HepG2 (cell line): ENCODE data around the gene CYLD. TPM values are rescaled to one million over a fixed set of nuclear protein-coding genes. Genes with fewer than 3 reads are reported as not detected.

Experiments used
- ATAC-seq: fragments of 200-7000 bp; cut with Tn5 transposase; 3 replicates; pipeline ENCODE4 v1.9.1; 2020; ENCODE audit warnings: mild to moderate bottlenecking, moderate library complexity
- BruUV-seq: library from RNA; stranded (reverse); fragments of 400-500 nt; replicated peaks from 2 replicates; lab custom pipeline; 2021; lab: Mats Ljungman, UMichigan
- CTCF ChIA-PET: fragments of 300-600 bp; formaldehyde crosslinking; extraction: SDS; loops from one replicate; lab custom pipeline; 2021; ENCODE audit warnings: low total read pairs, inconsistent platforms, low intra/inter-chr PET ratio; lab: Yijun Ruan, JAX
- POLR2A ChIA-PET: fragments of 350-600 bp; sonication (Branson Sonifier 250); formaldehyde crosslinking; loops from one replicate; lab custom pipeline; 2020; ENCODE audit warnings: antibody characterized with exemption, inconsistent platforms; lab: Yijun Ruan, JAX
- DNase-seq: peaks from one replicate; pipeline ENCODE4 v3.0.0-alpha.2; 2015; ENCODE audit warnings: low spot score
- FAIRE-seq: peaks from 3 replicates; lab custom pipeline; 2011; peaks lifted over from hg19 to GRCh38; lab: Jason Lieb, UNC
- H2AFZ ChIP-seq: one replicate; pipeline ENCODE4 v1.6.1; 2011; ENCODE audit warnings: low read length, inconsistent platforms
- H3K27ac ChIP-seq: fragments of 300-600 bp; 3 replicates; pipeline ENCODE4 v1.8.0; 2011; ENCODE audit warnings: mixed run types, mild to moderate bottlenecking, mixed read lengths, low read length, inconsistent platforms; ENCODE audit not compliant: insufficient read depth; ENCODE audit errors: extremely low read length
- H3K27me3 ChIP-seq, 2 experiments: fragments of 200-600 bp in 1 of 2; 2 replicates in 1 of 2; 3 replicates in 1 of 2; pipeline versions ENCODE4 v1.6.0 to v1.8.0; 2011; ENCODE audit warnings: low read length in 2 of 2, mild to moderate bottlenecking in 2 of 2, moderate library complexity in 2 of 2, inconsistent platforms in 1 of 2; ENCODE audit not compliant: insufficient read depth in 2 of 2, control insufficient read depth in 1 of 2
- H3K36me3 ChIP-seq, 2 experiments: fragments of 200-600 bp in 1 of 2; replicated peaks in 1 of 2; 2 replicates in 1 of 2; 3 replicates in 1 of 2; pipeline versions ENCODE4 v1.5.1 to v1.8.0; 2011; ENCODE audit warnings: low read length in 2 of 2, inconsistent platforms in 1 of 2; ENCODE audit not compliant: insufficient read depth in 2 of 2, control insufficient read depth in 1 of 2
- H3K4me1 ChIP-seq: 2 replicates; pipeline ENCODE4 v1.5.1; 2012; ENCODE audit warnings: low read length, inconsistent platforms; ENCODE audit not compliant: insufficient read depth
- H3K4me2 ChIP-seq: 2 replicates; pipeline ENCODE4 v1.6.0; 2011; ENCODE audit warnings: low read depth, low read length, inconsistent platforms
- H3K4me3 ChIP-seq, 3 experiments: fragments of 200-600 bp in 1 of 3; sonication (generic), shearing (Covaris generic) in 1 of 3; replicated peaks in 1 of 3; 2 replicates each; pipeline ENCODE4 v1.5.1; 2011 to 2016; ENCODE audit warnings: low read length in 3 of 3, inconsistent platforms in 2 of 3, low read depth in 2 of 3, mild to moderate bottlenecking in 2 of 3, control low read depth in 1 of 3, mixed read lengths in 1 of 3; ENCODE audit not compliant: insufficient read depth in 1 of 3
- H3K79me2 ChIP-seq: one replicate; pipeline ENCODE4 v1.6.1; 2011; ENCODE audit warnings: low read length, inconsistent platforms; ENCODE audit not compliant: insufficient read depth
- H3K9ac ChIP-seq: 2 replicates; pipeline ENCODE4 v1.6.0; 2011; ENCODE audit warnings: mild to moderate bottlenecking, low read depth, low read length, inconsistent platforms; ENCODE audit not compliant: insufficient read depth
- H3K9me3 ChIP-seq: 2 replicates; pipeline ENCODE4 v1.5.1; 2012; ENCODE audit warnings: mild to moderate bottlenecking, low read length
- H4K20me1 ChIP-seq: 2 replicates; pipeline ENCODE4 v1.6.0; 2011; ENCODE audit warnings: inconsistent platforms, mild to moderate bottlenecking, low read length, moderate library complexity; ENCODE audit not compliant: insufficient read depth
- BRD4 ChIP-seq: sonication (generic); formaldehyde crosslinking; IDR thresholded peaks from 2 replicates; pipeline ENCODE4 v1.4.0; 2020; ENCODE audit warnings: missing genetic modification reagents
- ISL2 ChIP-seq: sonication (generic); formaldehyde crosslinking; IDR thresholded peaks from 2 replicates; pipeline ENCODE4 v1.5.0; 2020; ENCODE audit warnings: missing genetic modification reagents
- ZNF484 ChIP-seq: sonication (generic); formaldehyde crosslinking; IDR thresholded peaks from 2 replicates; pipeline ENCODE4 v1.5.1; 2020; ENCODE audit warnings: mild to moderate bottlenecking, low read depth, missing genetic modification reagents, borderline replicate concordance
- ZNF550 ChIP-seq: sonication (generic); formaldehyde crosslinking; IDR thresholded peaks from 2 replicates; pipeline ENCODE4 v1.4.0; 2020; ENCODE audit warnings: mild to moderate bottlenecking, missing genetic modification reagents, borderline replicate concordance
- ZNF569 ChIP-seq: sonication (generic); formaldehyde crosslinking; IDR thresholded peaks from 2 replicates; pipeline ENCODE4 v1.5.0; 2020; ENCODE audit warnings: mild to moderate bottlenecking, missing genetic modification reagents, moderate library complexity, borderline replicate concordance
- ZNF766 ChIP-seq: sonication (generic); formaldehyde crosslinking; IDR thresholded peaks from 2 replicates; pipeline ENCODE4 v1.5.0; 2020; ENCODE audit warnings: missing genetic modification reagents, borderline replicate concordance
- WGBS: methylation state at CpG from one replicate; pipeline ENCODE4 v1.1.6; 2017; ENCODE audit warnings: low lambda C conversion rate; 5-methylcytosine and 5-hydroxymethylcytosine counted together
- in situ Hi-C: cut with HindIII; loops from 2 replicates; pipeline ENCODE4 v1.10.0; 2017; ENCODE audit warnings: low pct_unique_long_range_greater_than_20kb; ENCODE audit not compliant: extremely low pct_ligation_motif_present
- intact Hi-C: fragments of 100-400 bp; cut with micrococcal nuclease; formaldehyde crosslinking; loops from one replicate; pipeline ENCODE4 v1.10.0; 2022; ENCODE audit not compliant: unreplicated experiment
- polyA plus RNA-seq, 8 experiments: library from polyadenylated mRNA; depleted of rRNA in 3 of 8; stranded (reverse) in 7 of 8; unstranded in 1 of 8; fragments of >200 nt; fragmentation: Illumina TruSeq in 4 of 8; extraction: Trizol in 4 of 8; gene quantifications; 2 replicates each; pipeline versions ENCODE4 v1.2.1 to v1.2.3, GENCODE V29; 2011 to 2016; ENCODE audit warnings: low read depth in 4 of 8, missing spikeins in 1 of 8, mixed read lengths in 1 of 8; ENCODE audit not compliant: insufficient read depth in 1 of 8
- total RNA-seq, 5 experiments: library from RNA; depleted of rRNA; stranded (reverse); fragments of >200 nt; fragmentation: Illumina TruSeq; extraction: Trizol; gene quantifications; 2 replicates each; pipeline ENCODE4 v1.2.3, GENCODE V29; 2016; ENCODE audit warnings: low read depth in 1 of 5
- TF ChIP-seq, protein P1 (sequence below): sonication (generic); formaldehyde crosslinking; IDR thresholded peaks from 2 replicates; pipeline ENCODE4 v1.5.1; 2020; ENCODE audit warnings: missing genetic modification reagents, mild to moderate bottlenecking, borderline replicate concordance
- TF ChIP-seq, protein P2 (sequence below): sonication (generic); formaldehyde crosslinking; IDR thresholded peaks from 2 replicates; pipeline ENCODE4 v1.8.0; 2022; ENCODE audit warnings: missing genetic modification reagents, mild to moderate bottlenecking, inconsistent platforms, borderline replicate concordance
- TF ChIP-seq, protein P3 (sequence below): IDR thresholded peaks from 2 replicates; pipeline ENCODE4 v1.4.0; 2020; ENCODE audit warnings: mild to moderate bottlenecking, missing genetic modification reagents

The CYLD gene
- total and polyA plus RNA-seq, 2 of the 13 experiments (the other 11 are each of a cell fraction or from before 2014, with no cell fraction given): 6.1 to 11.4 TPM

DNA sequence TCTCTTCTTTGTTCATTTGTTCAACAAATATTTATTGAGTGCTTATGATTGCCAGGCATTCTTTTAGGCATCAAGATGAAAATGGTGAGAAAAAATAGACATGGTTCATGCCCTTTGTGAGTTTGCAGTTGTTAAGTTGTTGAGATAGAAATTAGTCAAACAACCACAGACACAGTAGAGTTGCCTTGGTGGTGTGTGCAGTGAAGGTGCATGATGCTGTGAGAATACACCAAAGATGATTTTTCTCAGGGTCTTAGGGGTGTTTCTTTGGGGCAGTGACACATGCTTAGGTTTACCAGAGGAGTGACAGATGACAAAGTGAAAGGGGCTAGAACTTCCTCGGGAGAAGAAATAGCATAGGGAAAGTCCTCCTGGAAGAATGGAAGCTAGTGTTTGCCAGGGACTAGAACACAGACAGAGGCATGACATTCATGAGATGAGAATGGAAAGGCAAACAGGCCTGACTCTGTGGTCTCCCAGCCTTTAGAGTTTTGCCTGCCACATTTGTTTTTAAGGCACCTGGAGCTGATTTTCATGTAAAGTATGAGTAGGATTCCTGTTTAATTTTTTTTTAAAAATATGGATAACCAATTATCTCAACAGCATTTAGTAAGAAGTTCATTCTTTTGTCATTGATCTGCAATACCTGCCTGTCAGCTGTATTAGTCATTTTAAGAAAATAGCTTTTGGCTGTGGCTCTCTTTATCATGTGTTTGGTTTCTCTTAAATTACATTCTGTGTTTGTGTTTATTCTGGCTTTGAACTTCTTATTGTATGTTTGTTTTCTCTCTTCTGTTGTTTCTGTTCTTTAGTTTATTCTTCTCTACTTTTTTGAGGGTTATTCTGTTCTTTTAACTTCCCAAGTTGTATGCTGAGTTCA, 36.6 kb downstream of the CYLD start:
- intact Hi-C loops (no loop called here), in situ Hi-C loops (no loop called here)
- CTCF ChIA-PET: no interaction called here

More for the DNA sequence above, 36.6 kb downstream of the CYLD start:
- ATAC-seq (no peak), FAIRE-seq (no peak), DNase-seq (no peak)
- Histone ChIP-seq H3K36me3 (no peaks in the 10 kb centered on the region; a peak in 1 of 5 replicates), H3K4me2 (no peak overlapping the region), H2AFZ (no peak overlapping the region), H3K9me3 (no peaks in the 10 kb centered on the region), H3K27me3 (no peaks in the 10 kb centered on the region), H3K27ac (no peak overlapping the region), H3K79me2 (no peaks in the 10 kb centered on the region), H4K20me1 (no peaks in the 10 kb centered on the region), H3K4me1 (no peaks in the 10 kb centered on the region), H3K9ac (no peak overlapping the region), H3K4me3 (no peak overlapping the region)
- 50% methylated on average over 1 of the region's 1 CpG for WGBS
- TF ChIP-seq, protein P1, sequence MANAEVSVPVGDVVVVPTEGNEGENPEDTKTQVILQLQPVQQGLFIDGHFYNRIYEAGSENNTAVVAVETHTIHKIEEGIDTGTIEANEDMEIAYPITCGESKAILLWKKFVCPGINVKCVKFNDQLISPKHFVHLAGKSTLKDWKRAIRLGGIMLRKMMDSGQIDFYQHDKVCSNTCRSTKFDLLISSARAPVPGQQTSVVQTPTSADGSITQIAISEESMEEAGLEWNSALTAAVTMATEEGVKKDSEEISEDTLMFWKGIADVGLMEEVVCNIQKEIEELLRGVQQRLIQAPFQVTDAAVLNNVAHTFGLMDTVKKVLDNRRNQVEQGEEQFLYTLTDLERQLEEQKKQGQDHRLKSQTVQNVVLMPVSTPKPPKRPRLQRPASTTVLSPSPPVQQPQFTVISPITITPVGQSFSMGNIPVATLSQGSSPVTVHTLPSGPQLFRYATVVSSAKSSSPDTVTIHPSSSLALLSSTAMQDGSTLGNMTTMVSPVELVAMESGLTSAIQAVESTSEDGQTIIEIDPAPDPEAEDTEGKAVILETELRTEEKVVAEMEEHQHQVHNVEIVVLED (CRISPR knock-in tag): no peak
- TF ChIP-seq BRD4 (CRISPR knock-in tag) (no peak), ZNF569 (CRISPR knock-in tag) (no peak), ZNF484 (no peak), ZNF766 (CRISPR knock-in tag) (no peak), ISL2 (CRISPR knock-in tag) (no peak), ZNF550 (CRISPR knock-in tag) (no peak)
- TF ChIP-seq, protein P2, sequence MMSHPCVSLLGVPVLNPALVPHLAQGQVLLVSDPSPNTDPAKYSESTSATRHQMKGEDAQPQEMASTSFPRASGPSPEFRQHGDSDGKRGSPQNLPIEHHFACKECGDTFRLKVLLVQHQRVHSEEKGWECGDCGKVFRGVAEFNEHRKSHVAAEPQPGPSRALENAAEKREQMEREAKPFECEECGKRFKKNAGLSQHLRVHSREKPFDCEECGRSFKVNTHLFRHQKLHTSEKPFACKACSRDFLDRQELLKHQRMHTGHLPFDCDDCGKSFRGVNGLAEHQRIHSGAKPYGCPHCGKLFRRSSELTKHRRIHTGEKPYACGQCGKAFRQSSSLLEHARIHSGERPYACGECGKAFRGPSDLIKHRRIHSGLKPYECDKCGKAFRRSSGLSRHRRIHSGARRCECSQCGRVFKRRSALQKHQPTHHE (CRISPR knock-in tag): no peak
- TF ChIP-seq, protein P3, sequence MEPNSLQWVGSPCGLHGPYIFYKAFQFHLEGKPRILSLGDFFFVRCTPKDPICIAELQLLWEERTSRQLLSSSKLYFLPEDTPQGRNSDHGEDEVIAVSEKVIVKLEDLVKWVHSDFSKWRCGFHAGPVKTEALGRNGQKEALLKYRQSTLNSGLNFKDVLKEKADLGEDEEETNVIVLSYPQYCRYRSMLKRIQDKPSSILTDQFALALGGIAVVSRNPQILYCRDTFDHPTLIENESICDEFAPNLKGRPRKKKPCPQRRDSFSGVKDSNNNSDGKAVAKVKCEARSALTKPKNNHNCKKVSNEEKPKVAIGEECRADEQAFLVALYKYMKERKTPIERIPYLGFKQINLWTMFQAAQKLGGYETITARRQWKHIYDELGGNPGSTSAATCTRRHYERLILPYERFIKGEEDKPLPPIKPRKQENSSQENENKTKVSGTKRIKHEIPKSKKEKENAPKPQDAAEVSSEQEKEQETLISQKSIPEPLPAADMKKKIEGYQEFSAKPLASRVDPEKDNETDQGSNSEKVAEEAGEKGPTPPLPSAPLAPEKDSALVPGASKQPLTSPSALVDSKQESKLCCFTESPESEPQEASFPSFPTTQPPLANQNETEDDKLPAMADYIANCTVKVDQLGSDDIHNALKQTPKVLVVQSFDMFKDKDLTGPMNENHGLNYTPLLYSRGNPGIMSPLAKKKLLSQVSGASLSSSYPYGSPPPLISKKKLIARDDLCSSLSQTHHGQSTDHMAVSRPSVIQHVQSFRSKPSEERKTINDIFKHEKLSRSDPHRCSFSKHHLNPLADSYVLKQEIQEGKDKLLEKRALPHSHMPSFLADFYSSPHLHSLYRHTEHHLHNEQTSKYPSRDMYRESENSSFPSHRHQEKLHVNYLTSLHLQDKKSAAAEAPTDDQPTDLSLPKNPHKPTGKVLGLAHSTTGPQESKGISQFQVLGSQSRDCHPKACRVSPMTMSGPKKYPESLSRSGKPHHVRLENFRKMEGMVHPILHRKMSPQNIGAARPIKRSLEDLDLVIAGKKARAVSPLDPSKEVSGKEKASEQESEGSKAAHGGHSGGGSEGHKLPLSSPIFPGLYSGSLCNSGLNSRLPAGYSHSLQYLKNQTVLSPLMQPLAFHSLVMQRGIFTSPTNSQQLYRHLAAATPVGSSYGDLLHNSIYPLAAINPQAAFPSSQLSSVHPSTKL (CRISPR knock-in tag): no peak
- BruUV-seq: no TSS peak
- POLR2A ChIA-PET: no interaction called here
